ENCODE results near the gene CD68.
"Not testable (repeated sequence)": the region's sequence is repeated elsewhere in the genome, so short reads cannot be mapped to it uniquely, and the experiment has no call there.

The CD68 gene

GRCh38 chr17:7623661-7624060, 44.2 kb downstream of the CD68 start:
- Histone ChIP-seq H3K27me3 (ENCODE audit: control insufficient read depth, insufficient read depth, low read length) (no peaks in the 10 kb centered on the region), H3K4me3 (ENCODE audit: low read depth, low read length) (no peak overlapping the region), H3K9me3 (ENCODE audit: control insufficient read depth, insufficient read depth, low read depth, low read length) (no peaks in the 10 kb centered on the region), H3K9ac (ENCODE audit: low read length) (no peak overlapping the region), H3K27ac (ENCODE audit: low read depth, low read length) (no peak overlapping the region), H3K36me3 (ENCODE audit: control insufficient read depth, insufficient read depth, low read length) (peaks cover 6% of the 10 kb centered on the region), H3K4me1 (ENCODE audit: control insufficient read depth, insufficient read depth, low read length) (no peaks in the 10 kb centered on the region)

- H3K4me3 ChIP-seq (ENCODE audit: low read depth, low read length); H3K4me1 ChIP-seq (ENCODE audit: control insufficient read depth, insufficient read depth, low read length); H3K27me3 ChIP-seq (ENCODE audit: control insufficient read depth, insufficient read depth, low read length); H3K27ac ChIP-seq (ENCODE audit: low read depth, low read length); H3K9me3 ChIP-seq (ENCODE audit: control insufficient read depth, insufficient read depth, low read depth, low read length); H3K36me3 ChIP-seq (ENCODE audit: control insufficient read depth, insufficient read depth, low read length); H3K9ac ChIP-seq (ENCODE audit: low read length): not testable (repeated sequence)
These were observed 46.3 kb downstream of the CD68 start for GRCh38 chr17:7625749-7626148.

GRCh38 chr17:7626307-7626706, 46.9 kb downstream of the CD68 start:
- no peak overlapping the region for H3K27ac ChIP-seq (ENCODE audit: low read depth, low read length)

GRCh38 chr17:7626956-7627249, 47.5 kb downstream of the CD68 start:
- no peaks in the 10 kb centered on the region for H3K9me3 ChIP-seq (ENCODE audit: control insufficient read depth, insufficient read depth, low read depth, low read length)
- H3K27me3 ChIP-seq (ENCODE audit: control insufficient read depth, insufficient read depth, low read length), result no peaks in the 10 kb centered on the region
- peak overlapping the region; percentile 91 for H3K4me3 ChIP-seq (ENCODE audit: low read depth, low read length)
- no peaks in the 10 kb centered on the region for H3K4me1 ChIP-seq (ENCODE audit: control insufficient read depth, insufficient read depth, low read length)
- peak overlapping the region; percentile 93 for H3K9ac ChIP-seq (ENCODE audit: low read length)
- H3K36me3 ChIP-seq (ENCODE audit: control insufficient read depth, insufficient read depth, low read length), result peaks cover 6% of the 10 kb centered on the region
- peak overlapping the region; percentile 87 for H3K27ac ChIP-seq (ENCODE audit: low read depth, low read length)

More at GRCh38 chr17:7626307-7626706, 46.9 kb downstream of the CD68 start:
- Histone ChIP-seq H3K36me3 (ENCODE audit: control insufficient read depth, insufficient read depth, low read length) (peaks cover 6% of the 10 kb centered on the region), H3K4me3 (ENCODE audit: low read depth, low read length) (peak overlapping the region; percentile 91), H3K9ac (ENCODE audit: low read length) (no peak overlapping the region), H3K9me3 (ENCODE audit: control insufficient read depth, insufficient read depth, low read depth, low read length) (no peaks in the 10 kb centered on the region), H3K27me3 (ENCODE audit: control insufficient read depth, insufficient read depth, low read length) (no peaks in the 10 kb centered on the region), H3K4me1 (ENCODE audit: control insufficient read depth, insufficient read depth, low read length) (no peaks in the 10 kb centered on the region)

- Histone ChIP-seq H3K9ac (ENCODE audit: low read length) (peak within 1 kb of the TSS; percentile 93), H3K9me3 (ENCODE audit: control insufficient read depth, insufficient read depth, low read depth, low read length) (no peaks in the 10 kb centered on the region), H3K36me3 (ENCODE audit: control insufficient read depth, insufficient read depth, low read length) (peaks cover 6% of the 10 kb centered on the region), H3K4me1 (ENCODE audit: control insufficient read depth, insufficient read depth, low read length) (no peaks in the 10 kb centered on the region), H3K27me3 (ENCODE audit: control insufficient read depth, insufficient read depth, low read length) (no peaks in the 10 kb centered on the region), H3K27ac (ENCODE audit: low read depth, low read length) (peak within 1 kb of the TSS; percentile 87), H3K4me3 (ENCODE audit: low read depth, low read length) (peak within 1 kb of the TSS; percentile 91)
These were observed 48.0 kb downstream of the CD68 start, which contains the start of gene SAT2 for GRCh38 chr17:7627250-7628121. SAT2 (minus strand) TSS chr17:7627821; CDS start chr17:7627635, 186 bp downstream.

- Histone ChIP-seq H3K4me1 (ENCODE audit: control insufficient read depth, insufficient read depth, low read length) (peaks cover 9% of the 10 kb centered on the region; the same call in 1 of the 2 replicates), H3K9ac (ENCODE audit: low read length) (no peak within 1 kb of the TSS), H3K27ac (ENCODE audit: low read depth, low read length) (no peak within 1 kb of the TSS), H3K4me3 (ENCODE audit: low read depth, low read length) (no peak within 1 kb of the TSS), H3K27me3 (ENCODE audit: control insufficient read depth, insufficient read depth, low read length) (no peaks in the 10 kb centered on the region), H3K9me3 (ENCODE audit: control insufficient read depth, insufficient read depth, low read depth, low read length) (no peaks in the 10 kb centered on the region), H3K36me3 (ENCODE audit: control insufficient read depth, insufficient read depth, low read length) (peaks cover 6% of the 10 kb centered on the region)
These were observed 50.6 kb downstream of the CD68 start, which contains the start of gene SHBG for GRCh38 chr17:7629939-7630571. SHBG (plus strand) TSS chr17:7630135; CDS start chr17:7630173, 38 bp downstream.

All from HUES6 (cell line).